H1 (cell line): Measurements from ENCODE around the gene CLN5. TPM values are rescaled to one million over a fixed set of nuclear protein-coding genes. Genes with fewer than 3 reads are reported as not detected.

ENCODE experiments used
- CTCF ChIA-PET: fragments of 300-600 bp; sonication (Branson Sonifier 250); formaldehyde crosslinking; loops from one replicate; lab custom pipeline; 2021; ENCODE audit not compliant: partially characterized antibody; lab: Charles Lee
- POLR2A ChIA-PET: fragments of 300-600 bp; sonication (Branson Sonifier 250); formaldehyde crosslinking; loops from one replicate; lab custom pipeline; 2021; ENCODE audit warnings: inconsistent platforms; ENCODE audit not compliant: partially characterized antibody; lab: Charles Lee
- DNase-seq, 2 experiments: peaks; one replicate each; pipeline versions ENCODE4 v3.0.0 to v3.0.0-alpha.2; 2010 to 2022; ENCODE audit warnings: low spot score in 2 of 2, low read depth in 1 of 2, mixed read lengths in 1 of 2
- FAIRE-seq: peaks from 2 replicates; lab custom pipeline; 2011; peaks lifted over from hg19 to GRCh38; lab: Jason Lieb, UNC
- H2AFZ ChIP-seq: 2 replicates; pipeline ENCODE4 v1.8.1; 2012; ENCODE audit warnings: low read length, inconsistent platforms
- H2AK5ac ChIP-seq: 2 replicates; pipeline ENCODE4 v1.6.1; 2013; ENCODE audit warnings: low read depth, low read length
- H2BK120ac ChIP-seq: replicated peaks from 2 replicates; pipeline ENCODE3; 2013; ENCODE audit warnings: low read depth, low read length, inconsistent platforms
- H2BK12ac ChIP-seq: 2 replicates; pipeline ENCODE4 v1.6.1; 2013; ENCODE audit warnings: low read depth, low read length
- H2BK15ac ChIP-seq: 2 replicates; pipeline ENCODE4 v1.6.1; 2013; ENCODE audit warnings: low read length
- H2BK20ac ChIP-seq: 2 replicates; pipeline ENCODE4 v1.6.1; 2013; ENCODE audit warnings: low read length
- H2BK5ac ChIP-seq: 2 replicates; pipeline ENCODE4 v1.6.1; 2013; ENCODE audit warnings: low read depth, low read length
- H3K14ac ChIP-seq: 2 replicates; pipeline ENCODE4 v1.6.1; 2013; ENCODE audit warnings: inconsistent platforms; ENCODE audit not compliant: insufficient read length
- H3K18ac ChIP-seq: 2 replicates; pipeline ENCODE4 v1.6.1; 2013; ENCODE audit warnings: low read length; ENCODE audit errors: extremely low read depth
- H3K23ac ChIP-seq: 2 replicates; pipeline ENCODE4 v1.6.1; 2013; ENCODE audit warnings: inconsistent platforms; ENCODE audit not compliant: insufficient read length
- H3K23me2 ChIP-seq: 2 replicates; pipeline ENCODE4 v1.6.1; 2013; ENCODE audit warnings: low read depth, low read length
- H3K27ac ChIP-seq: 2 replicates; pipeline ENCODE4 v1.6.1; 2011; ENCODE audit warnings: low read depth, low read length, inconsistent platforms
- H3K27me3 ChIP-seq, 4 experiments: replicated peaks in 1 of 4; 1 replicate in 1 of 4; 2 replicates in 3 of 4; pipeline versions ENCODE4 v1.6.1 to v1.8.1; 2011 to 2013; ENCODE audit warnings: low read length in 3 of 4, mild to moderate bottlenecking in 3 of 4, inconsistent platforms in 2 of 4, mixed read lengths in 2 of 4, moderate library complexity in 1 of 4; ENCODE audit not compliant: control insufficient read depth in 3 of 4, insufficient read depth in 3 of 4; ENCODE audit errors: extremely low read depth in 1 of 4
- H3K36me3 ChIP-seq, 4 experiments: 2 replicates each; pipeline versions ENCODE4 v1.6.1 to v1.8.1; 2011 to 2013; ENCODE audit warnings: mild to moderate bottlenecking in 4 of 4, low read length in 3 of 4, moderate library complexity in 2 of 4, control low read depth in 1 of 4, inconsistent platforms in 1 of 4; ENCODE audit not compliant: insufficient read depth in 4 of 4, control insufficient read depth in 2 of 4
- H3K4ac ChIP-seq: replicated peaks from 2 replicates; pipeline ENCODE3; 2013; ENCODE audit warnings: low read length, low read depth, mixed read lengths, inconsistent platforms; ENCODE audit not compliant: insufficient read length
- H3K4me1 ChIP-seq, 4 experiments: replicated peaks in 1 of 4; 1 replicate in 1 of 4; 2 replicates in 3 of 4; pipeline versions ENCODE4 v1.6.1 to v1.8.1; 2011 to 2013; ENCODE audit warnings: low read length in 3 of 4, inconsistent platforms in 2 of 4, mixed read lengths in 1 of 4; ENCODE audit not compliant: insufficient read depth in 4 of 4, control insufficient read depth in 3 of 4
- H3K4me2 ChIP-seq, 2 experiments: 2 replicates each; pipeline versions ENCODE4 v1.6.1 to v1.8.1; 2011 to 2013; ENCODE audit warnings: low read depth in 2 of 2, low read length in 2 of 2, control low read depth in 1 of 2, inconsistent platforms in 1 of 2, mild to moderate bottlenecking in 1 of 2; ENCODE audit not compliant: insufficient read depth in 1 of 2
- H3K4me3 ChIP-seq, 4 experiments: fragments of 200-600, 300-600 bp in 1 of 4; sonication (generic), shearing (Covaris generic), sonication (Bioruptor Twin) in 1 of 4; 2 replicates each; pipeline versions ENCODE4 v1.5.1 to v1.8.1; 2011 to 2016; ENCODE audit warnings: low read length in 4 of 4, low read depth in 3 of 4, control low read depth in 2 of 4, inconsistent platforms in 2 of 4, mild to moderate bottlenecking in 2 of 4, mixed read lengths in 1 of 4, moderate library complexity in 1 of 4; ENCODE audit not compliant: insufficient read depth in 2 of 4; ENCODE audit errors: extremely low read depth in 1 of 4
- H3K56ac ChIP-seq: replicated peaks from 2 replicates; pipeline ENCODE3; 2013; ENCODE audit warnings: low read depth, mild to moderate bottlenecking, mixed read lengths, low read length, inconsistent platforms; ENCODE audit not compliant: insufficient read length
- H3K79me1 ChIP-seq: 2 replicates; pipeline ENCODE4 v1.6.1; 2013; ENCODE audit warnings: low read depth, low read length, control low read depth
- H3K79me2 ChIP-seq, 2 experiments: 2 replicates each; pipeline versions ENCODE4 v1.6.1 to v1.8.1; 2012 to 2013; ENCODE audit warnings: low read length in 2 of 2, mild to moderate bottlenecking in 2 of 2, inconsistent platforms in 1 of 2; ENCODE audit not compliant: insufficient read depth in 2 of 2, control insufficient read depth in 1 of 2
- H3K9ac ChIP-seq, 4 experiments: replicated peaks in 1 of 4; 1 replicate in 1 of 4; 2 replicates in 3 of 4; pipeline versions ENCODE4 v1.6.1 to v1.8.1; 2011 to 2013; ENCODE audit warnings: low read depth in 3 of 4, low read length in 3 of 4, control low read depth in 2 of 4, mild to moderate bottlenecking in 2 of 4, moderate library complexity in 2 of 4, inconsistent platforms in 1 of 4; ENCODE audit errors: extremely low read depth in 1 of 4
- H3K9me3 ChIP-seq, 2 experiments: 2 replicates each; pipeline versions ENCODE4 v1.6.1 to v1.8.1; 2012 to 2013; ENCODE audit warnings: mild to moderate bottlenecking in 2 of 2, moderate library complexity in 2 of 2, control low read depth in 1 of 2, inconsistent platforms in 1 of 2, low read depth in 1 of 2, low read length in 1 of 2, mixed read lengths in 1 of 2; ENCODE audit not compliant: insufficient read depth in 2 of 2
- H4K20me1 ChIP-seq, 2 experiments: replicated peaks in 1 of 2; 2 replicates each; pipeline versions ENCODE3 to v1.8.1; 2011 to 2013; ENCODE audit warnings: inconsistent platforms in 2 of 2, low read length in 2 of 2, mild to moderate bottlenecking in 1 of 2; ENCODE audit not compliant: insufficient read depth in 2 of 2, control insufficient read depth in 1 of 2
- H4K5ac ChIP-seq: 2 replicates; pipeline ENCODE4 v1.6.1; 2013; ENCODE audit warnings: low read length, low read depth, mixed read lengths, inconsistent platforms; ENCODE audit not compliant: insufficient read length
- H4K8ac ChIP-seq: 2 replicates; pipeline ENCODE4 v1.8.0; 2013; ENCODE audit warnings: mild to moderate bottlenecking, moderate library complexity, low read length, inconsistent platforms; ENCODE audit not compliant: insufficient read depth; ENCODE audit errors: extremely low read depth
- H4K91ac ChIP-seq: replicated peaks from 2 replicates; pipeline ENCODE3; 2013; ENCODE audit warnings: low read length, mixed read lengths, inconsistent platforms; ENCODE audit not compliant: insufficient read length
- BACH1 ChIP-seq: IDR thresholded peaks from 2 replicates; pipeline ENCODE4 v1.6.1; 2012; ENCODE audit warnings: low read length, improper control_type of control experiment
- CBX5 ChIP-seq: fragments of 300-800, 300-1000 bp; sonication (generic); IDR thresholded peaks from 2 replicates; pipeline ENCODE4 v1.7.1; 2016; ENCODE audit warnings: antibody characterized with exemption, low read length, low read depth
- EP300 ChIP-seq, 2 experiments: IDR thresholded peaks; 1 replicate in 1 of 2; 2 replicates in 1 of 2; pipeline ENCODE4 v1.6.1; 2011 to 2012; ENCODE audit warnings: low read depth in 2 of 2, low read length in 2 of 2, mild to moderate bottlenecking in 2 of 2, borderline replicate concordance in 1 of 2, inconsistent platforms in 1 of 2, moderate library complexity in 1 of 2
- FOSL1 ChIP-seq: IDR thresholded peaks from 2 replicates; pipeline ENCODE4 v1.6.1; 2011; ENCODE audit warnings: mild to moderate bottlenecking, low read depth, low read length, moderate library complexity; ENCODE audit not compliant: insufficient read depth
- HDAC2 ChIP-seq, 2 experiments: fragments of 300-600 bp in 1 of 2; sonication (generic) in 1 of 2; IDR thresholded peaks; 2 replicates each; pipeline ENCODE4 v1.6.1; 2011 to 2012; ENCODE audit warnings: low read depth in 2 of 2, low read length in 2 of 2, mild to moderate bottlenecking in 2 of 2, moderate library complexity in 2 of 2, borderline replicate concordance in 1 of 2, inconsistent platforms in 1 of 2
- JUND ChIP-seq: IDR thresholded peaks from 2 replicates; pipeline ENCODE4 v1.6.1; 2011; ENCODE audit warnings: mild to moderate bottlenecking, improper control_type of control experiment, low read length
- POU5F1 ChIP-seq: IDR thresholded peaks from 2 replicates; pipeline ENCODE4 v1.6.1; 2011; ENCODE audit warnings: low read depth, mild to moderate bottlenecking, low read length, moderate library complexity
- RNF2 ChIP-seq: fragments of 200-900, 300-1000 bp; sonication (generic); IDR thresholded peaks from 2 replicates; pipeline ENCODE4 v1.7.1; 2016; ENCODE audit warnings: borderline replicate concordance, low read depth, mild to moderate bottlenecking, antibody characterized with exemption, low read length; ENCODE audit not compliant: poor library complexity, severe bottlenecking; ENCODE audit errors: missing control alignments
- SUZ12 ChIP-seq: fragments of 200-600 bp; sonication (generic); IDR thresholded peaks from 2 replicates; pipeline ENCODE4 v1.6.1; 2012; ENCODE audit warnings: mild to moderate bottlenecking, inconsistent platforms, low read length, moderate library complexity, mixed read lengths
- YY1 ChIP-seq: IDR thresholded peaks from 2 replicates; pipeline ENCODE4 v1.6.1; 2011; ENCODE audit warnings: low read depth, mild to moderate bottlenecking, low read length
- WGBS, 2 experiments: shearing (Covaris generic) in 1 of 2; methylation state at CpG; one replicate each; pipeline versions ENCODE4 v1.1.6 to v1.1.7; 2013 to 2015; ENCODE audit warnings: low lambda C conversion rate in 2 of 2, mixed read lengths in 2 of 2, inconsistent platforms in 1 of 2, low coverage in 1 of 2, missing lambda C conversion rate in 1 of 2; ENCODE audit not compliant: insufficient replicate concordance in 2 of 2, insufficient coverage in 1 of 2, insufficient read length in 1 of 2; ENCODE audit errors: extremely low coverage in 1 of 2, missing lambda C conversion rate in 1 of 2; 5-methylcytosine and 5-hydroxymethylcytosine counted together
- polyA plus RNA-seq, 7 experiments: library from polyadenylated mRNA; depleted of rRNA in 3 of 7; stranded (reverse) in 5 of 7; unstranded in 2 of 7; fragments of >200 nt in 5 of 7; fragments of 200-250 nt in 2 of 7; gene quantifications; 1 replicate in 5 of 7; 2 replicates in 1 of 7; 4 replicates in 1 of 7; pipeline versions ENCODE4 v1.2.1 to v1.2.3, GENCODE V29; 2011 to 2013; ENCODE audit warnings: missing spikeins in 2 of 7, mixed read lengths in 2 of 7
- total RNA-seq: library from RNA; stranded (reverse); fragmentation: NEBNext Ultra II Directional; extraction: Animal tissue kit (Norgen Biotek cat#: 25700); gene quantifications from 2 replicates; pipeline ENCODE4 v1.2.1, GENCODE V29; 2021
- TF ChIP-seq, protein P1 (sequence below): IDR thresholded peaks from 2 replicates; pipeline ENCODE4 v1.6.1; 2012; ENCODE audit warnings: inconsistent platforms

CLN5 gene
- total and polyA plus RNA-seq, 2 of the 8 experiments (the other 6 are each of a cell fraction or from before 2014, with no cell fraction given) = 5.3 to 10.1 TPM

DNA sequence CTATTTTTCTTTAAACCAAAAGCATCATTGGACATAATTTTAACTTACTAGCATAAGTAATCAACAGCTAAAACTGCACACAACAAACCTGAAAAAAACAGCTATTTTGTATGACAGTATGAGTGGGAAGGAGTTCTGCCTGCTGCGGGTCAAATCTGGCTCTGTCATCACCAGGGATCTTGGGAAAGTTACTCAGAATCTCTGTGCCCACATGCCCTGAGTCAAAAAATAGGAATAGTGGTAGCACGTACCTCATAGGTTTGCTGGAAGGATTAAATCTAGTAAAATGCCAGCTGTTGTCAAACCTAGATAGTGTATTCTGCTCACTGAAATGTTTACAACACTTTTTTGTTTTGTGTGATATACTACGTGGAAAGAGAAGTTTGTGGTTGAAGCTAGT is 1.1 kb downstream of the CLN5 start:
- Histone ChIP-seq H3K9ac (peak overlapping the region in 3 of 4 experiments; percentile 13 to 88 (median 85); a peak in 5 of 7 replicates), H2BK20ac (no peak overlapping the region), H3K23me2 (peaks cover 8% of the 10 kb centered on the region), H3K4me1 (peaks cover 0 to 8% (median 4%) of the 10 kb centered on the region in 4 experiments; a peak in 4 of 7 replicates), H3K9me3 (no peaks in the 10 kb centered on the region), H3K79me2 (peaks cover 0 to 3% of the 10 kb centered on the region in 2 experiments; a peak in 1 of 4 replicates), H2BK120ac (no peak overlapping the region), H3K18ac (no peak overlapping the region), H3K79me1 (no peaks in the 10 kb centered on the region), H2BK15ac (no peak overlapping the region), H3K56ac (no peak overlapping the region), H3K4ac (no peak overlapping the region), H3K27ac (no peak overlapping the region), H2AK5ac (no peak overlapping the region), H3K4me3 (peak overlapping the region; percentile 66 to 87 (median 82)), H3K23ac (no peak overlapping the region), H2AFZ (no peak overlapping the region), H4K5ac (no peak overlapping the region), H3K27me3 (no peaks in the 10 kb centered on the region; a peak in 1 of 7 replicates), H3K4me2 (peak overlapping the region; percentile 85 to 89), H4K91ac (no peak overlapping the region), H3K14ac (no peak overlapping the region), H2BK12ac (no peak overlapping the region), H4K20me1 (no peaks in the 10 kb centered on the region), H3K36me3 (peaks cover 0 to 3% (median 0%) of the 10 kb centered on the region in 4 experiments; a peak in 2 of 8 replicates), H2BK5ac (no peak overlapping the region), H4K8ac (no peak overlapping the region)
- TF ChIP-seq HDAC2 (IDR thresholded peaks at IDR 0.05; ENCODE audit: borderline replicate concordance in 1 of 2, low read depth in 2 of 2, low read length in 2 of 2) (no peak), FOSL1 (no peak), CBX5 (no peak), BACH1 (no peak), SUZ12 (no peak), EP300 (IDR thresholded peaks at IDR 0.05; ENCODE audit: borderline replicate concordance in 1 of 2, low read depth in 2 of 2, low read length in 2 of 2) (no peak), JUND (no peak), RNF2 (no peak), YY1 (no peak), POU5F1 (no peak)
- TF ChIP-seq, protein P1, sequence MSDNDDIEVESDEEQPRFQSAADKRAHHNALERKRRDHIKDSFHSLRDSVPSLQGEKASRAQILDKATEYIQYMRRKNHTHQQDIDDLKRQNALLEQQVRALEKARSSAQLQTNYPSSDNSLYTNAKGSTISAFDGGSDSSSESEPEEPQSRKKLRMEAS = no peak
- FAIRE-seq (no peak), DNase-seq (no peak)
- CTCF ChIA-PET = interaction anchor here (0.9 to 3.9 kb wide), 6 partner anchors 10 to 441 kb away, joined by 3 to 26 read pairs (median 3); no protein-coding TSS in a partner anchor
- 88% methylated on average over 3 of the region's 3 CpGs; no CpG with 5 or more reads in 1 of the 2 experiments for WGBS, 2 experiments
- POLR2A ChIA-PET = interaction anchor here (0.7 to 2.0 kb wide), 5 partner anchors 8 to 54 kb away, joined by 3 to 8 read pairs (median 3); partner anchors contain the start of gene FBXL3
